Neural crest cell (in vitro differentiated cells): ENCODE measurements around the gene RSF1. TPM values are rescaled to one million over a fixed set of nuclear protein-coding genes. Genes with fewer than 3 reads are reported as not detected.

Source experiments
- DNase-seq: peaks from one replicate; pipeline ENCODE4 v3.0.0; 2021; ENCODE audit warnings: low read depth, mixed read lengths, low spot score
- H3K27ac Mint-ChIP-seq: one replicate; pipeline ENCODE4 v1.8.0; 2021; ENCODE audit warnings: mild to moderate bottlenecking, mixed read lengths; ENCODE audit not compliant: unreplicated experiment
- H3K27me3 Mint-ChIP-seq: 2 replicates; pipeline ENCODE4 v1.8.0; 2021; ENCODE audit warnings: low read depth, mild to moderate bottlenecking, mixed read lengths
- H3K36me3 Mint-ChIP-seq: 2 replicates; pipeline ENCODE4 v1.8.0; 2021; ENCODE audit warnings: low read depth, mild to moderate bottlenecking, mixed read lengths
- H3K4me1 Mint-ChIP-seq: 2 replicates; pipeline ENCODE4 v1.8.0; 2021; ENCODE audit warnings: mixed read lengths
- H3K4me3 Mint-ChIP-seq: one replicate; pipeline ENCODE4 v1.8.0; 2021; ENCODE audit warnings: mild to moderate bottlenecking, mixed read lengths
- H3K9me3 Mint-ChIP-seq: 2 replicates; pipeline ENCODE4 v1.8.0; 2021; ENCODE audit warnings: mixed read lengths
- total RNA-seq: library from RNA; stranded (reverse); gene quantifications from 2 replicates; pipeline ENCODE4 v1.2.1, GENCODE V29; 2021
- TF ChIP-seq, protein P1 (sequence below): fragments of 200-600 bp; sonication (generic); conservative IDR thresholded peaks from 2 replicates; pipeline ENCODE4 v1.5.0; 2021; ENCODE audit warnings: antibody characterized with exemption, mild to moderate bottlenecking

Gene RSF1
- total RNA-seq, 1 donor from 2014 or later: 85.4 TPM

DNA sequence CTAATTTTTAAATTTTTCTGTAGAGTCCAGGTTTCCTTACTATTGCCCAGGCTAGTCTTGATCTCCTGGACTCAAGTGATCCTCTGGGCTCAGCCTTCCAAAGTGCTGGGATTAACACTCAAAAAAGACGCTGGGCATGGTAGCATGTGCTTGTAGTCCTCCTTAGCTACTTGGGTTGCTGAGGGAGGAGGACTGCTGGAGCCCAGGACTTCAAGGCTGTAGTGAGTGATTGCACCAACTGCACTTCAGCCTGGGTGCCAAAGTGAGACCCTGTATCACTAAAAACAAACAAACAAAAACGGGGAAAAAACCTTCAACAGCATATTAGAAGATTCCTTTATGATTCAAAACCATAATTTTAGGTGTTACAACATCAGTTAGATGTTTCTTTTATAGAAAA, 44.6 kb downstream of the RSF1 start:
- no peak overlapping the region for H3K4me3 Mint-ChIP-seq
- DNase-seq: no peak
- no peaks in the 10 kb centered on the region for H3K9me3 Mint-ChIP-seq
- no peaks in the 10 kb centered on the region for H3K36me3 Mint-ChIP-seq
- H3K27ac Mint-ChIP-seq: no peak overlapping the region
- H3K27me3 Mint-ChIP-seq: no peaks in the 10 kb centered on the region
- TF ChIP-seq, protein P1, sequence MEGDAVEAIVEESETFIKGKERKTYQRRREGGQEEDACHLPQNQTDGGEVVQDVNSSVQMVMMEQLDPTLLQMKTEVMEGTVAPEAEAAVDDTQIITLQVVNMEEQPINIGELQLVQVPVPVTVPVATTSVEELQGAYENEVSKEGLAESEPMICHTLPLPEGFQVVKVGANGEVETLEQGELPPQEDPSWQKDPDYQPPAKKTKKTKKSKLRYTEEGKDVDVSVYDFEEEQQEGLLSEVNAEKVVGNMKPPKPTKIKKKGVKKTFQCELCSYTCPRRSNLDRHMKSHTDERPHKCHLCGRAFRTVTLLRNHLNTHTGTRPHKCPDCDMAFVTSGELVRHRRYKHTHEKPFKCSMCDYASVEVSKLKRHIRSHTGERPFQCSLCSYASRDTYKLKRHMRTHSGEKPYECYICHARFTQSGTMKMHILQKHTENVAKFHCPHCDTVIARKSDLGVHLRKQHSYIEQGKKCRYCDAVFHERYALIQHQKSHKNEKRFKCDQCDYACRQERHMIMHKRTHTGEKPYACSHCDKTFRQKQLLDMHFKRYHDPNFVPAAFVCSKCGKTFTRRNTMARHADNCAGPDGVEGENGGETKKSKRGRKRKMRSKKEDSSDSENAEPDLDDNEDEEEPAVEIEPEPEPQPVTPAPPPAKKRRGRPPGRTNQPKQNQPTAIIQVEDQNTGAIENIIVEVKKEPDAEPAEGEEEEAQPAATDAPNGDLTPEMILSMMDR: no peak
- peaks cover 13% of the 10 kb centered on the region for H3K4me1 Mint-ChIP-seq

DNA sequence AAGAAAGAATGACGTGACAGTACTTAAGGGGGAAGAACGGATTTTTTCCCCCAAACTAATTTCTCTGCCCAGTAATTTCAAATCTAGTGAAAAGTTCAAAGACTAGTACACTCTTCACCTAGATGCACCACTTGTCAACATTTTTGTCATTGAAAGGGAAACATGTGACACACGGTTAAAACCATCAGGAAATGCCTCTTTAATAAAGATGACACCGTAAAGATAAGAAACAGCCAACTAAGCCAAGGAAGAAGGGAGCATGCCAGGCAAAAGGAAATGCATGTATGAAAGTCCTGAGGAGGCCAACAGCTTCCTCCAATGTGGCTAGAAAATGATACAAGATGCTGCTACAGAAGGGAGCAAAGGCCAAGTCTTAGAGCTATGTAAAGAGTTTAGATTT, 49.4 kb downstream of the RSF1 start:
- Mint-ChIP-seq H3K4me1 (peaks cover 5% of the 10 kb centered on the region), H3K27me3 (no peaks in the 10 kb centered on the region), H3K4me3 (no peak overlapping the region), H3K27ac (no peak overlapping the region), H3K9me3 (no peaks in the 10 kb centered on the region), H3K36me3 (no peaks in the 10 kb centered on the region)
- TF ChIP-seq, protein P1: no peak
- no peak for DNase-seq

DNA sequence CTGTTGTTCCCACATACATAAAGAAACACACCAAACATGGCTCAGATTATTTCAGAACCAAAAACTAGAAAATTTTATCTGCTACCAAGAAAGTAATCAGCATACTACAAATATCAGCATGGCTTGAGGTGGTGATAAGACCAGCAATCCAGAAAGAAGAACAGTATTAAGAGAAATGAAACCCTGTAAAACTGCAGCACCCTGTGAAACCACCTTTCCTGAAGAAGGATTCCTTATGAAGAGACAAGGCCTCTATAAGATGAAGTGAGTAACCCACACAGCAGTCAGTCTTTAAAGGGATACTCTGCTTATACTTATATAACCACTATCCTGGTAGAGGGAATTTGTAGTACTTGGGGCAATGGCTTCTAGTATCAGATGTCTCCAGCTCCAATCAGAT, 49.9 kb downstream of the RSF1 start:
- Mint-ChIP-seq H3K4me3 (no peak overlapping the region), H3K4me1 (peaks cover 5% of the 10 kb centered on the region), H3K27ac (no peak overlapping the region), H3K27me3 (no peaks in the 10 kb centered on the region), H3K36me3 (no peaks in the 10 kb centered on the region), H3K9me3 (no peaks in the 10 kb centered on the region)
- TF ChIP-seq, protein P1: no peak
- no peak for DNase-seq

DNA sequence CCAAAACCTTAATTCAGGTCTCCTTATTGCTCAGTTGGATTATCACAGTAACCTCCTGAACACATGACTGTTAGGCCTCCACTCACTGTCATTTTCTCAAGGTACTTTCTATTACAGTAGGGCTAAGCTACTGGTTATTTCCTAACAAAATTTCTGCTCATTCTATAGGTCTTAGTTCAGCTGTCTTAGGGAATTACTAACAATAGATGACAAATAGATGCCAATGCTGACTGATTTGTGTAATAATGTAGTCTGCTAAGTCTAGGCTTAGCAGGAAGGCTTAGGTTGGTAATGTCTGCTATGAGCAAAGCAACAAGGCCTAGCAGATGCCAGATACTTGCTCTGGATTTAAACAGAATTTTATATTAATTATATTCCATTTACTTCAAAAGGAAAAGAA, 58.1 kb downstream of the RSF1 start:
- H3K9me3 Mint-ChIP-seq: no peaks in the 10 kb centered on the region
- no peaks in the 10 kb centered on the region for H3K4me1 Mint-ChIP-seq
- no peak for DNase-seq
- TF ChIP-seq, protein P1: no peak
- no peak overlapping the region for H3K27ac Mint-ChIP-seq
- peaks cover 18% of the 10 kb centered on the region for H3K36me3 Mint-ChIP-seq
- no peaks in the 10 kb centered on the region for H3K27me3 Mint-ChIP-seq
- H3K4me3 Mint-ChIP-seq: no peak overlapping the region

DNA sequence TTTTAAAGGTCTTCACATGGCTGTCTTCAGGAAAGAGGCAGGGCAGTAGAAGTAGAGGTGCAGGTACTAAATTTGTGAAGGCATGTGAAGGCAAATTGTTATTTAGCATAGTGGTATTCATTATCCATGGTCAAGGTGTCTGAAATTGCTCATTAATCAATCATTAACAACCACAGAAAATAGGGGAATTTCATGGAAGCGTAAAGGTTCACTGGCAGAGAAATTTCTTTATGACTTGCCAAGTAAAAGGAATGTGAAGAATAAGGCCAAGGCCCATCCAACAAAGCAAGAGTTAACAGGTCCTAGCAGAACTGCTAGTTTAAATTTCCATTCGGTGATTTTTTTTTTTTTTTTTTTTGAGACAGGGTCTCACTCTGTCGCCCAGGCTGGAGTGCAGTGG, 59.0 kb downstream of the RSF1 start:
- Mint-ChIP-seq H3K27ac (no peak overlapping the region), H3K4me3 (no peak overlapping the region), H3K4me1 (no peaks in the 10 kb centered on the region), H3K9me3 (no peaks in the 10 kb centered on the region), H3K36me3 (peaks cover 18% of the 10 kb centered on the region), H3K27me3 (no peaks in the 10 kb centered on the region)
- DNase-seq: no peak
- TF ChIP-seq, protein P1: no peak

DNA sequence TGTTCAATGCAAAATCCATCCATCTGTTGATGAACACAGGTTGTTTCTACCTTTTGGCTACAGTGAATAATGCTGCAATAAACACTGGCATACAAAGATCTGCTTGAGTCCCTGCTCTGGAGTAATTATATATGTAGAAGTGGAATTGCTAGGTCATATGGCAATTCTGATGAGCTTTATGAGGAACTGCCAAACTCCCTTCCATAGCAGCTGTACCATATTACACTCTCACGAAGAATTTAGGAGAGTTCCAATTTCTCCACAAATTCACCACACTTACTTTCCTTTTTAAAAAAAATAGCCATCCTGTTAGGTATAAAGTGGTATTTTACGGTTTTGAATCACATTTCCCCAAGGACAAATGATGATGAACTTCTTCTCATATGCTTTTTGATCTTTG, 62.2 kb downstream of the RSF1 start:
- Mint-ChIP-seq H3K36me3 (peaks cover 20% of the 10 kb centered on the region), H3K27me3 (no peaks in the 10 kb centered on the region), H3K9me3 (no peaks in the 10 kb centered on the region), H3K27ac (no peak overlapping the region), H3K4me3 (no peak overlapping the region), H3K4me1 (no peaks in the 10 kb centered on the region)
- DNase-seq: no peak
- TF ChIP-seq, protein P1: no peak
